ACC112 (cell line): ENCODE results near the gene ANKRD9.
A peak's percentile ranks its signal among the peaks of the same experiment; 100 is the strongest.
"Not testable (repeated sequence)": the region's sequence is repeated elsewhere in the genome, so short reads cannot be mapped to it uniquely, and the experiment has no call there.

ENCODE experiments used
- H2AFZ ChIP-seq: fragments of 200-600 bp; sonication (generic); one replicate; pipeline ENCODE4 v1.6.0; 2017; ENCODE audit warnings: antibody characterized with exemption, low read length; ENCODE audit not compliant: unreplicated experiment
- H3K27ac ChIP-seq: fragments of 200-600 bp; sonication (generic); 2 replicates; pipeline ENCODE4 v1.5.1; 2014; ENCODE audit warnings: low read depth, mild to moderate bottlenecking, antibody characterized with exemption, low read length, moderate library complexity
- H3K27me3 ChIP-seq: fragments of 200-600 bp; sonication (generic); 2 replicates; pipeline ENCODE4 v1.6.1; 2014; ENCODE audit warnings: mild to moderate bottlenecking, antibody characterized with exemption, low read length, moderate library complexity, mixed read lengths; ENCODE audit not compliant: insufficient read depth
- H3K36me3 ChIP-seq: fragments of 200-600 bp; sonication (generic); 2 replicates; pipeline ENCODE4 v1.6.1; 2016; ENCODE audit warnings: mild to moderate bottlenecking, antibody characterized with exemption, low read length, moderate library complexity, mixed read lengths; ENCODE audit not compliant: insufficient read depth
- H3K4me1 ChIP-seq: fragments of 200-600 bp; sonication (generic); one replicate; pipeline ENCODE4 v1.6.1; 2016; ENCODE audit warnings: low read length, mixed read lengths; ENCODE audit not compliant: insufficient read depth, unreplicated experiment, control insufficient read depth
- H3K4me3 ChIP-seq: fragments of 200-600 bp; sonication (generic); 2 replicates; pipeline ENCODE4 v1.5.1; 2014; ENCODE audit warnings: mild to moderate bottlenecking, low read depth, low read length
- H3K79me2 ChIP-seq: fragments of 200-600 bp; sonication (generic); one replicate; pipeline ENCODE4 v1.6.0; 2016; ENCODE audit warnings: low read length; ENCODE audit not compliant: control insufficient read depth, unreplicated experiment, insufficient read depth

The ANKRD9 gene

GRCh38 chr14:102532204-102532658 is 22.7 kb upstream of the ANKRD9 start:
- no peaks in the 10 kb centered on the region for H3K36me3 ChIP-seq
- no peaks in the 10 kb centered on the region for H3K27me3 ChIP-seq
- no peak overlapping the region for H3K27ac ChIP-seq
- H3K4me1 ChIP-seq, result peaks cover 8% of the 10 kb centered on the region
- H3K79me2 ChIP-seq, result no peaks in the 10 kb centered on the region
- H3K4me3 ChIP-seq, result no peak overlapping the region
- no peak overlapping the region for H2AFZ ChIP-seq

- Histone ChIP-seq H3K27ac (no peak overlapping the region), H3K27me3 (no peaks in the 10 kb centered on the region), H3K4me1 (peaks cover 15% of the 10 kb centered on the region), H3K4me3 (no peak overlapping the region), H3K79me2 (no peaks in the 10 kb centered on the region), H2AFZ (no peak overlapping the region), H3K36me3 (no peaks in the 10 kb centered on the region)
Measured at GRCh38 chr14:102530828-102531478, 21.4 kb upstream of the ANKRD9 start.

GRCh38 chr14:102528431-102529170 is 19.0 kb upstream of the ANKRD9 start:
- Histone ChIP-seq H3K79me2 (no peaks in the 10 kb centered on the region), H3K27ac (no peak overlapping the region), H3K36me3 (no peaks in the 10 kb centered on the region), H3K4me1 (peaks cover 18% of the 10 kb centered on the region), H2AFZ (no peak overlapping the region), H3K27me3 (no peaks in the 10 kb centered on the region), H3K4me3 (no peak overlapping the region)

- H2AFZ ChIP-seq, result peak overlapping the region; percentile 97
- no peaks in the 10 kb centered on the region for H3K27me3 ChIP-seq
- H3K27ac ChIP-seq, result peak overlapping the region; percentile 70
- H3K79me2 ChIP-seq, result no peaks in the 10 kb centered on the region
- H3K36me3 ChIP-seq, result no peaks in the 10 kb centered on the region
- peaks cover 18% of the 10 kb centered on the region for H3K4me1 ChIP-seq
- peak overlapping the region; percentile 84 for H3K4me3 ChIP-seq
Measured at GRCh38 chr14:102525929-102526497, 16.4 kb upstream of the ANKRD9 start.

GRCh38 chr14:102525219-102525928 is 15.8 kb upstream of the ANKRD9 start:
- Histone ChIP-seq H2AFZ (peak overlapping the region; percentile 97), H3K27ac (peak overlapping the region; percentile 70), H3K36me3 (no peaks in the 10 kb centered on the region), H3K27me3 (no peaks in the 10 kb centered on the region), H3K79me2 (no peaks in the 10 kb centered on the region), H3K4me3 (peak overlapping the region; percentile 84), H3K4me1 (peaks cover 18% of the 10 kb centered on the region)

- no peaks in the 10 kb centered on the region for H3K36me3 ChIP-seq
- no peaks in the 10 kb centered on the region for H3K79me2 ChIP-seq
- no peaks in the 10 kb centered on the region for H3K27me3 ChIP-seq
- peak overlapping the region; percentile 70 for H3K27ac ChIP-seq
- H3K4me1 ChIP-seq, result peaks cover 18% of the 10 kb centered on the region
- H2AFZ ChIP-seq, result peak overlapping the region; percentile 97
- peak overlapping the region; percentile 84 for H3K4me3 ChIP-seq
Measured at GRCh38 chr14:102524451-102525218, 15.1 kb upstream of the ANKRD9 start.

- Histone ChIP-seq H3K27ac (no peak overlapping the region), H3K4me1 (peaks cover 18% of the 10 kb centered on the region), H3K79me2 (no peaks in the 10 kb centered on the region), H3K27me3 (no peaks in the 10 kb centered on the region), H2AFZ (peak overlapping the region; percentile 82), H3K36me3 (no peaks in the 10 kb centered on the region), H3K4me3 (peak overlapping the region; percentile 36; the same call in 1 of the 2 replicates)
Measured at GRCh38 chr14:102523569-102524450, 14.2 kb upstream of the ANKRD9 start.

GRCh38 chr14:102523200-102523568 is 13.6 kb upstream of the ANKRD9 start:
- H2AFZ ChIP-seq, result peak overlapping the region; percentile 17
- H3K27me3 ChIP-seq, result no peaks in the 10 kb centered on the region
- H3K4me1 ChIP-seq, result peaks cover 18% of the 10 kb centered on the region
- no peaks in the 10 kb centered on the region for H3K79me2 ChIP-seq
- H3K27ac ChIP-seq, result no peak overlapping the region
- H3K4me3 ChIP-seq, result no peak overlapping the region
- no peaks in the 10 kb centered on the region for H3K36me3 ChIP-seq

- H3K27ac ChIP-seq, H3K4me1 ChIP-seq, H2AFZ ChIP-seq, H3K36me3 ChIP-seq, H3K79me2 ChIP-seq, H3K27me3 ChIP-seq, H3K4me3 ChIP-seq: not testable (repeated sequence)
Measured at GRCh38 chr14:102519709-102520108, 10.1 kb upstream of the ANKRD9 start.
